NCI-H1105 treated with DMSO at 0.1 percent for 48 hours (cell line): ENCODE measurements around the gene LBH.

Experiments
- DNase-seq: peaks from one replicate; lab custom pipeline; 2025; lab: John Stamatoyannopoulos, UW

Gene LBH

DNA sequence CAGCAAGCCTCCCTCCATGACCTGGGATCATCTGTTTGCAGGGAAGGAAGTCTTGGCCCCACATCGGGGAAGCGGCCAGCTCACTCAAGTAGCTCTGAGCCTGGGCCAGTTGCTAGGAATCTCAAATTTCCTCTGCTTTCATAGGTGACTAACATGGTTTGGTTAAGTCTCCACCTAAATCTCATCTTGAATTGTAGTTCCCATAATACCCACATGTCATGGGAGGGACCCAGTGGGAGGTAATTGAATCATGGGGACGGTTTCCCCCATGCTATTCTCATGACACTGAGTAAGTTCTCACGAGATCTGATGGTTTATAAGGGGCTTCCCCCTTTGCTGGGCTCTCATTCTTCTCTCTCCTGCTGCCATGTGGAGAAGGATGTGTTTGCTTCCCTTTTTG lies 75.2 kb downstream of the LBH start:
- no peak for DNase-seq

DNA sequence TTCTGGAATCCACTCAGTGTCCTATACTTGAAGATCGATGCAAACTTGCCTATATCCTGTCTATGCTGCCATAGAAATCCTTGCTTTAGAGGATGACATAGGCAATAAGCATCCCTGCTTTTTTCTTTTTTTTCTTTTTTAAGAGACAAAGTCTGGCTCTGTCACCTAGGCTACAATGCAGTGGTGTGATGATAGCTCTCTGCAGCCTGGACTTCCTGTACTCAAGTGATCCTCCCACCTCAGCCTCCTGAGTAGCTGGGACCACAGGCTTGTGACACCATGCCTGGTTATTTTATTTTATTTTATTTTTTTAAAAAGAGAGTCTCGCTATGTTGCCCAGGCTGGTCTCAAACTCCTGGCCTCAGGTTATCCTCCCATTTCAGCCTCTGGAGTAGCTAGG lies 76.9 kb downstream of the LBH start:
- no peak for DNase-seq
